HG02884 (cell line): ENCODE measurements around the gene CDYL2.

Experiments used
- ATAC-seq: cut with Tn5 transposase; IDR thresholded peaks from one replicate; pipeline ENCODE4 v1.9.1; 2021; ENCODE audit warnings: mild to moderate bottlenecking, moderate library complexity; ENCODE audit not compliant: unreplicated experiment

The CDYL2 gene

GRCh38 chr16:80563066-80563465, 241.3 kb downstream of the CDYL2 start:
- no peak for ATAC-seq

GRCh38 chr16:80559369-80559768, 245.0 kb downstream of the CDYL2 start:
- ATAC-seq = no peak

- no peak for ATAC-seq
Measured at GRCh38 chr16:80557037-80557436, 247.4 kb downstream of the CDYL2 start.

GRCh38 chr16:80556481-80556880, 247.9 kb downstream of the CDYL2 start:
- no peak for ATAC-seq

GRCh38 chr16:80554033-80554432, 250.4 kb downstream of the CDYL2 start:
- no peak for ATAC-seq

GRCh38 chr16:80552277-80552676, 252.1 kb downstream of the CDYL2 start:
- no peak for ATAC-seq
